HL-60 (cell line): ENCODE measurements around the gene RIBC2.

Experiments
- DNase-seq, 2 experiments: peaks; one replicate each; pipeline ENCODE4 v3.0.0-alpha.2; 2010 to 2020; ENCODE audit warnings: low read depth in 1 of 2, low spot score in 1 of 2
- H3K27ac ChIP-seq: fragments of 250-450 bp; sonication (Bioruptor Pico); replicated peaks from 2 replicates; pipeline ENCODE4 v1.5.1; 2020; ENCODE audit warnings: mild to moderate bottlenecking, moderate library complexity
- H3K27me3 ChIP-seq: fragments of 250-450 bp; sonication (Bioruptor Pico); 2 replicates; pipeline ENCODE4 v1.5.1; 2021; ENCODE audit warnings: mild to moderate bottlenecking, moderate library complexity; ENCODE audit not compliant: insufficient read depth, poor library complexity, severe bottlenecking
- H3K4me3 ChIP-seq: replicated peaks from 2 replicates; pipeline ENCODE4 v1.5.1; 2011; ENCODE audit warnings: mild to moderate bottlenecking, control low read depth, low read length; ENCODE audit not compliant: insufficient read depth
- CTCF ChIP-seq: IDR thresholded peaks from one replicate; pipeline ENCODE4 v1.5.1; 2011; ENCODE audit warnings: low read length, control low read depth, inconsistent platforms; ENCODE audit not compliant: insufficient read depth
- GABPA ChIP-seq: IDR thresholded peaks from 2 replicates; pipeline ENCODE4 v1.6.1; 2012; ENCODE audit warnings: low read depth
- POLR2AphosphoS5 ChIP-seq: IDR thresholded peaks from 2 replicates; pipeline ENCODE4 v1.6.1; 2012; ENCODE audit warnings: low read depth
- REST ChIP-seq: IDR thresholded peaks from 2 replicates; pipeline ENCODE4 v1.6.1; 2012; ENCODE audit warnings: low read depth; ENCODE audit not compliant: insufficient replicate concordance
- SPI1 ChIP-seq: IDR thresholded peaks from 2 replicates; pipeline ENCODE4 v1.6.1; 2012; ENCODE audit warnings: low read depth, mild to moderate bottlenecking, borderline replicate concordance

RIBC2 gene

GRCh38 chr22:45469281-45470073 lies 56.0 kb downstream of the RIBC2 start:
- DNase-seq: no peak
- Histone ChIP-seq H3K27ac (no peak overlapping the region), H3K27me3 (no peaks in the 10 kb centered on the region), H3K4me3 (no peak overlapping the region)
- TF ChIP-seq GABPA (no peak), SPI1 (no peak), REST (no peak), CTCF (no peak), POLR2AphosphoS5 (no peak)

- no peak for TF ChIP-seq SPI1
- TF ChIP-seq POLR2AphosphoS5: no peak
- TF ChIP-seq GABPA: no peak
- no peak for TF ChIP-seq REST
- TF ChIP-seq CTCF: no peak
- H3K4me3 ChIP-seq: no peak overlapping the region
- DNase-seq: no peak
- no peak overlapping the region for H3K27ac ChIP-seq
- no peaks in the 10 kb centered on the region for H3K27me3 ChIP-seq
Observed at GRCh38 chr22:45470871-45471270, 57.4 kb downstream of the RIBC2 start.

GRCh38 chr22:45472426-45472825 lies 58.9 kb downstream of the RIBC2 start:
- no peak for DNase-seq
- H3K27me3 ChIP-seq: no peaks in the 10 kb centered on the region
- no peak overlapping the region for H3K4me3 ChIP-seq
- TF ChIP-seq GABPA (no peak), REST (no peak), SPI1 (no peak), CTCF (no peak), POLR2AphosphoS5 (no peak)
- H3K27ac ChIP-seq: no peak overlapping the region
